Measurements from ENCODE around the gene AMH.

Gene AMH

GRCh38 chr19:2270423-2271233 lies 21.5 kb downstream of the AMH start:
- Histone ChIP-seq H3K9ac (ENCODE audit: low read depth, low read length) (peak overlapping the region; percentile 95), H3K27me3 (ENCODE audit: insufficient read depth, low read length) (no peaks in the 10 kb centered on the region), H3K4me3 (ENCODE audit: low read length) (peak overlapping the region; percentile 89), H3K27ac (ENCODE audit: low read length) (no peak overlapping the region), H3K36me3 (ENCODE audit: insufficient read depth, low read depth, low read length) (peaks cover 26% of the 10 kb centered on the region), H3K9me3 (ENCODE audit: insufficient read depth, low read depth, low read length) (no peaks in the 10 kb centered on the region), H3K4me1 (ENCODE audit: insufficient read depth, low read length) (no peaks in the 10 kb centered on the region)

GRCh38 chr19:2271234-2272103 lies 22.3 kb downstream of the AMH start:
- Histone ChIP-seq H3K4me1 (ENCODE audit: insufficient read depth, low read length) (no peaks in the 10 kb centered on the region), H3K9ac (ENCODE audit: low read depth, low read length) (peak overlapping the region; percentile 95; the same call in 1 of the 2 replicates), H3K36me3 (ENCODE audit: insufficient read depth, low read depth, low read length) (peaks cover 26% of the 10 kb centered on the region), H3K27me3 (ENCODE audit: insufficient read depth, low read length) (no peaks in the 10 kb centered on the region), H3K4me3 (ENCODE audit: low read length) (peak overlapping the region; percentile 89), H3K27ac (ENCODE audit: low read length) (no peak overlapping the region), H3K9me3 (ENCODE audit: insufficient read depth, low read depth, low read length) (no peaks in the 10 kb centered on the region)

- no peaks in the 10 kb centered on the region for H3K4me1 ChIP-seq (ENCODE audit: insufficient read depth, low read length)
- H3K9me3 ChIP-seq (ENCODE audit: insufficient read depth, low read depth, low read length) = no peaks in the 10 kb centered on the region
- H3K27me3 ChIP-seq (ENCODE audit: insufficient read depth, low read length) = no peaks in the 10 kb centered on the region
- no peak overlapping the region for H3K27ac ChIP-seq (ENCODE audit: low read length)
- peak overlapping the region; percentile 56 for H3K4me3 ChIP-seq (ENCODE audit: low read length)
- peaks cover 26% of the 10 kb centered on the region for H3K36me3 ChIP-seq (ENCODE audit: insufficient read depth, low read depth, low read length)
- peak overlapping the region; percentile 56 for H3K9ac ChIP-seq (ENCODE audit: low read depth, low read length)
Measured at GRCh38 chr19:2273356-2274184, 24.4 kb downstream of the AMH start.

GRCh38 chr19:2274185-2274711 lies 25.1 kb downstream of the AMH start:
- H3K36me3 ChIP-seq (ENCODE audit: insufficient read depth, low read depth, low read length) = peaks cover 26% of the 10 kb centered on the region
- peak overlapping the region; percentile 31; the same call in 1 of the 2 replicates for H3K4me3 ChIP-seq (ENCODE audit: low read length)
- H3K9ac ChIP-seq (ENCODE audit: low read depth, low read length) = no peak overlapping the region; the same call in 1 of the 2 replicates
- no peaks in the 10 kb centered on the region for H3K27me3 ChIP-seq (ENCODE audit: insufficient read depth, low read length)
- H3K27ac ChIP-seq (ENCODE audit: low read length) = no peak overlapping the region
- no peaks in the 10 kb centered on the region for H3K4me1 ChIP-seq (ENCODE audit: insufficient read depth, low read length)
- no peaks in the 10 kb centered on the region for H3K9me3 ChIP-seq (ENCODE audit: insufficient read depth, low read depth, low read length)

- no peaks in the 10 kb centered on the region for H3K27me3 ChIP-seq (ENCODE audit: insufficient read depth, low read length)
- H3K4me3 ChIP-seq (ENCODE audit: low read length) = no peak overlapping the region
- no peaks in the 10 kb centered on the region for H3K4me1 ChIP-seq (ENCODE audit: insufficient read depth, low read length)
- no peak overlapping the region for H3K27ac ChIP-seq (ENCODE audit: low read length)
- H3K36me3 ChIP-seq (ENCODE audit: insufficient read depth, low read depth, low read length) = peaks cover 26% of the 10 kb centered on the region
- H3K9ac ChIP-seq (ENCODE audit: low read depth, low read length) = no peak overlapping the region
- H3K9me3 ChIP-seq (ENCODE audit: insufficient read depth, low read depth, low read length) = no peaks in the 10 kb centered on the region
Measured at GRCh38 chr19:2274931-2275535, 25.9 kb downstream of the AMH start.

GRCh38 chr19:2275588-2276428 lies 26.7 kb downstream of the AMH start:
- no peaks in the 10 kb centered on the region for H3K9me3 ChIP-seq (ENCODE audit: insufficient read depth, low read depth, low read length)
- H3K4me3 ChIP-seq (ENCODE audit: low read length) = no peak overlapping the region
- H3K4me1 ChIP-seq (ENCODE audit: insufficient read depth, low read length) = no peaks in the 10 kb centered on the region
- no peak overlapping the region for H3K27ac ChIP-seq (ENCODE audit: low read length)
- no peaks in the 10 kb centered on the region for H3K27me3 ChIP-seq (ENCODE audit: insufficient read depth, low read length)
- H3K36me3 ChIP-seq (ENCODE audit: insufficient read depth, low read depth, low read length) = peaks cover 26% of the 10 kb centered on the region
- no peak overlapping the region for H3K9ac ChIP-seq (ENCODE audit: low read depth, low read length)

- Histone ChIP-seq H3K9me3 (ENCODE audit: insufficient read depth, low read depth, low read length) (no peaks in the 10 kb centered on the region), H3K36me3 (ENCODE audit: insufficient read depth, low read depth, low read length) (peaks cover 22% of the 10 kb centered on the region), H3K27me3 (ENCODE audit: insufficient read depth, low read length) (peaks cover under 1% of the 10 kb centered on the region; the same call in 1 of the 2 replicates), H3K4me1 (ENCODE audit: insufficient read depth, low read length) (no peaks in the 10 kb centered on the region), H3K4me3 (ENCODE audit: low read length) (no peak overlapping the region), H3K27ac (ENCODE audit: low read length) (no peak overlapping the region), H3K9ac (ENCODE audit: low read depth, low read length) (no peak overlapping the region)
Measured at GRCh38 chr19:2276429-2276986, 27.4 kb downstream of the AMH start.

- Histone ChIP-seq H3K27me3 (ENCODE audit: insufficient read depth, low read length) (peaks cover 7% of the 10 kb centered on the region), H3K4me1 (ENCODE audit: insufficient read depth, low read length) (no peaks in the 10 kb centered on the region; the same call in 1 of the 2 replicates), H3K4me3 (ENCODE audit: low read length) (no peak overlapping the region), H3K36me3 (ENCODE audit: insufficient read depth, low read depth, low read length) (peaks cover 16% of the 10 kb centered on the region), H3K9ac (ENCODE audit: low read depth, low read length) (no peak overlapping the region), H3K27ac (ENCODE audit: low read length) (no peak overlapping the region), H3K9me3 (ENCODE audit: insufficient read depth, low read depth, low read length) (no peaks in the 10 kb centered on the region)
Measured at GRCh38 chr19:2277138-2277537, 28.0 kb downstream of the AMH start.

GRCh38 chr19:2278459-2279158 lies 29.5 kb downstream of the AMH start:
- Histone ChIP-seq H3K4me1 (ENCODE audit: insufficient read depth, low read length) (no peaks in the 10 kb centered on the region; the same call in 1 of the 2 replicates), H3K27ac (ENCODE audit: low read length) (no peak overlapping the region), H3K36me3 (ENCODE audit: insufficient read depth, low read depth, low read length) (0 out of 2 replicates have a peak, but pooled peaks cover 3% of the 10 kb centered on the region), H3K9me3 (ENCODE audit: insufficient read depth, low read depth, low read length) (no peaks in the 10 kb centered on the region), H3K4me3 (ENCODE audit: low read length) (no peak overlapping the region), H3K27me3 (ENCODE audit: insufficient read depth, low read length) (peaks cover 20% of the 10 kb centered on the region), H3K9ac (ENCODE audit: low read depth, low read length) (no peak overlapping the region)
